ELR (cell line): ENCODE results near the gene TCAF1.
"Not testable (repeated sequence)": the region's sequence is repeated elsewhere in the genome, so short reads cannot be mapped to it uniquely, and the experiment has no call there.

Source experiments
- DNase-seq: peaks from one replicate; pipeline ENCODE4 v3.0.0-alpha.2; 2015; ENCODE audit warnings: low read depth

The TCAF1 gene

DNA sequence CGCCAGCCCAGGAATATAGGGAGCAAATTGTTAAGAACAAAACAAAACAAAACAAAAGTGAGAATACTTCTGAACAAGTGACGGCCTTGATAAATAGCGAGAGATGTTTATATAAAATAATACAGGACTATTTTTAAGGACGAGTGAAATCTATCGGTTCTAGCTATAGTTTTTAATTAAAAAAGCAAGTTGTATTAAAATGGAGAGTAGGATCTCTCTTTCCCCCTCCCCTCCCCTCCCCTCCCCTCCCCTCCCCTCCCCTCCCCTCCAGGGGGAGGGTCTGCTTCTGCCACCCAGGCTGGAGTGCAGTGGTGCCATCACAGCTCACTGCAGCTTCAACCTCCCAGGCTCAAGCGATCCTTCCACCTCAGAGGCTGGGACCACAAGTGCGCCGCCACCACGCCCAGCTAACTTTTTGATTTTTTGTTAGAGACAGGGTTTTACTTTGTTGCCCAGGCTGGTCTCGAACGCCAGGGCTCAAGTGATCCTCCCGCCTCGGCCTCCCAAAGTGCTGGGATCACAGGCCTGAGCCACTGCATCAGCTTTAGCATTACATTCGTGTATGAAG is 440 bp upstream of the TCAF1 start:
- DNase-seq = no peak

DNA sequence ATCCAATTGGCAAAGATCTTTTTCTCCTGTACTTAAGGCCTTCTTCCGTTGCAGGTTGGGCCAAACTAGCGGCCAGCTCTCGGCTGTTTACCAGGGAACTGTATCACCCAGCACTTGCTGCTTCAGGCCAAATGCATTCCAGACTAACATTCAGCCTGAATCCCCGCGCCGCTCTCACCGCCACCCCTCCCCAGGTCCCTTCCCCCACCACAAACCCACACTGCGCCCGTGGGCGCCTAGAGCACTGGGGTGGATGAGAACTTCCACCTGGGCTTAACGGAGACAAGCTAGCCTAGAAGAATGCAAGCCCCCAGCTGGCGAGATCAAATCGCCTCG is 676 bp downstream of the TCAF1 start:
- DNase-seq = peak; percentile 59

DNA sequence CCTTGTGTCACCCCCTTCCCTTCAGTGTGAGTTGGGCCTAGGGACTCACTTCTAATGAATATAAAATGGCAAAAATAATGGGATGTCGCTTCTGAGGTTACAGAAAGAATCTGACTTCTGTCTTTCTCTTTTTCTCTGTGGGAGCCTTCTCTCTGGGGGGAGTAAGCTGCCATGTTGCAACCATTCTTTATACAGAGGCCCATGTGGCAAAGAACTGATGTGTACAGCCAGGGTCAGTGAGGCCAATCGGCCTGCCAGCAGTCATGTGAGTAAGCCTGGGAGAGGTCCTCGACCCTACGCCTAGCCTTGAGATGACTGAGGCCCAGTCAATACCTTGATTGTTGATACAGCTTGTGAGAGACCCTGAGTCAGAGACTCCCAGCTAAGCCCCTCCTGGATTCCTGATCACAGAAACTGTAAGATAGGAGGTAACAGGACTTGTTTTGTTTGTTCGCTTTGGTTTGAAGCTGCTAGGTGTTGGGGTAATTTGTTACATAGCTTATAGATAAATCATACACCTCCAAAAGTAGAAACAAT is 1.7 kb downstream of the TCAF1 start:
- DNase-seq = peak; percentile 45

DNA sequence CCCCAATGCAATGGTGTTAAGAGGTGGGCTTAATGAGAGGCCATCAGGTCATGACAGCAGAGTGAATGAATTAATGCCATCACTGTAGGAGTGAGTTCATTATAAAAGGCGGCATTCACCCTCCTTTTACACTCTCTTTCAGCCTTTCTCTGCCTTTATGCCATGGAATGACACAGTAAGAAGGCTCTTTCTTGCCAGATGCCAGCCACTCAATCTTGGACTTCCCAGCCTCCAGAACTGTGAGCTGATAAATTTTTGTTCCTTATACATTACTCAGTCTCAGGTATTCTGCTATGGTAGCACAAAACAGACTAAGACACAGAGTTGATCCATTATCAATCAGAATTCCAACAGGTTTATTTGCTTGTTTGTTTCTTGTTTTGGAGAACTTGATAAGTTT is 3.2 kb downstream of the TCAF1 start:
- no peak for DNase-seq

DNA sequence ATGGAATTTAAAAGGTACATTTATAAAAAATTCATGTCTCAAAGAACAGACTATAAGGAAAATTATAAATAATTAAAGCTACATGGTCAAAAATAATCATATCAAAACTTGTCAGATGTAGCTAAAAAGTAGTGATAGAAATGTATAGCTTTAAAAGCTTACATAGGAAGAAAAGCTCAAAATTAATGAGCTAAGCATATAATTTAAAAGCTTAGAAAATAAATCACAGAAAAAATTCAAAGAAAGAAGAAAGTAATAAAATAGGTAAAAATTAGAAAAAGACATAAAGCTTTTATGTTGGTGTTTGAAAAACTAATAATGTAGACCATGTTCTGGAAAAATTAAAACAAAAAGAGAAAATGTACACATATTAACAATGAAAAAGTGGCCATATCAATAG is 5.3 kb downstream of the TCAF1 start:
- DNase-seq = no peak

DNA sequence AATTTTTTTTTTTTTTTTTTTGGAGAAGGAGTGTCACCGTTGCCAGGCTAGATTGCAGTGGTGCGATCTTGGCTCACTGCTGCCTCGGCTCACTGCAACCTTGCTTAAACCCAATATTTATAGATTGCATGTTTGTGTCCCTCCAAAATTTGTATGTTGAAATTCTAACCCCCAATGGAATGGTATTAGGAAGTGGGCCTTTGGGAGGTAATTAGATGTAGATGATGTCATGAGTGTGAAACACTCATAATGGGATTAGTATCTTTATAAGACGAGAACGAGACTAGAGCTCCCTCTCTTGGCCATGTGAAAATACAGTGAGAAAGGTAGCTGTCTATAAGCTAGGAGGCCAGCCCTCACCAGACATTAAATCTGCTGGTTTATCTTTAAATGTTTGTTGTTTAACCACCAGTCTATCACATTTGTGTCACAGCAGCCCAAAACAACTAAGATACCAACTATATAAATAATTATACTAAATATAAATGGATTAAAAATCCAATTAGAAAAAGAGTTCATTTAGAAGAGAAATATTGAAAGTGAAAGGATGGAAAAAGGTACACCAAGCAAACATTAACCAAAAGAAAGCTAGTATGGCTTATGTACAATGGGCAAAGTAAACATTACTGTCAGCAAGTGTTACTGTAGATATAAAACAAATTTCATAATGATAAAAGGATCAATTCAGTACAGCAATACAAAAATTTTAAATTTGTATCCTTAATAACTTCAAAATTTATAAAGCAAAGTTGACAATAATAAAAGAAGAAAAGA is 9.3 kb downstream of the TCAF1 start:
- peak; percentile 73 for DNase-seq

DNA sequence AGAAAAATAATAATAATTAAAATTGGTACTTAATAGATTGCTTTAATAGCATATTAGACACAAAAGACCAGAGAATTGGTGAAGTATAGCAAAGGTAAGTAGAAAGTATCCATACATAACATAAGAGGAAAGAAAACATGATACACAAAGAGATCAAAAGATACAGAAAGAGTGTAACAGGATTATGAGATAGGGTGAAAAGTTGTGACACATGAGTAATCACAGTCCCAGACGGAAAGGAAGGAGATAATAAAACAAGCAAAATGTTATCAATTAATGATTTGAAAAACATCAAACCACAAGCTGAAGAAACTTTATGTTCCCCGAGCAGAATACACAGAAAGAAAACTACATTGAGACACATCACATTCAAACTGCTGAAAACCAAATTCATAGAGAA is 10.5 kb downstream of the TCAF1 start:
- DNase-seq = no peak

DNA sequence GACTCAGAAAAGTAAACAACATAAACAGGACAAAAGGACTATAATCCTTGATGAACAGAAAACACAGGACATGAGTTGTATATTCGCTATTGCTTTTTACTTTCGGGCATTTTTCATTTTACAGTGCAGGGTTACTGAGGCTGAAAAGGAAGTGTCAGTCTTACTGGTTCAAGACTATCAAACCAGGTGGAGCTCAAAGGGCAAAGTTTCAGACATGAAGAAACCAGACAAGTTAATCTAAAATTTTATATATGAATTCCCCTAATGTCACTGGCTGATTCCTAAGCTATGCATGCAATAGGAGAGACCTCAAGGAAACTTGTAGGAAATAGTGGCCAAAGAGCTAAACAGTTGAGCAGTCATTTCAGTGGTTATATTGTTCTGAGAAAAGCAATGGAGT is 11.4 kb downstream of the TCAF1 start:
- no peak for DNase-seq

DNA sequence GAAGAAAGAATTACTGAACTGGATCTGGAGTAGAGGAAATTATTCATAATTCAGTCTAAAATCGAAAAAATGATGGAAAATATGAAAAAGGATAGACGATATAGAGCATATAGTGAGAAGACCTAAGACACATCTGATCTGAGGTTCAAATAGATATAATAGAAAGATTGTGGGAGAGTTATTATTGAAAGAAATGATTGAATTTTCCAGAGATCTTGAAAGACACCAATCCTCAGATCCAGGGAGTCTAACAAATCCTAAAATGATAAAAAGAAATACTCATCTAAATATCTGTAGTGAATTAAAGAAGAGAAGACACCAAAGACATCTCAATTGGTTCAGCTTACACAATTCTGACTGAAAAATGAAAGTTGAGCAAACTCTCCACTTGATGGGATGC is 12.9 kb downstream of the TCAF1 start:
- DNase-seq = no peak

DNA sequence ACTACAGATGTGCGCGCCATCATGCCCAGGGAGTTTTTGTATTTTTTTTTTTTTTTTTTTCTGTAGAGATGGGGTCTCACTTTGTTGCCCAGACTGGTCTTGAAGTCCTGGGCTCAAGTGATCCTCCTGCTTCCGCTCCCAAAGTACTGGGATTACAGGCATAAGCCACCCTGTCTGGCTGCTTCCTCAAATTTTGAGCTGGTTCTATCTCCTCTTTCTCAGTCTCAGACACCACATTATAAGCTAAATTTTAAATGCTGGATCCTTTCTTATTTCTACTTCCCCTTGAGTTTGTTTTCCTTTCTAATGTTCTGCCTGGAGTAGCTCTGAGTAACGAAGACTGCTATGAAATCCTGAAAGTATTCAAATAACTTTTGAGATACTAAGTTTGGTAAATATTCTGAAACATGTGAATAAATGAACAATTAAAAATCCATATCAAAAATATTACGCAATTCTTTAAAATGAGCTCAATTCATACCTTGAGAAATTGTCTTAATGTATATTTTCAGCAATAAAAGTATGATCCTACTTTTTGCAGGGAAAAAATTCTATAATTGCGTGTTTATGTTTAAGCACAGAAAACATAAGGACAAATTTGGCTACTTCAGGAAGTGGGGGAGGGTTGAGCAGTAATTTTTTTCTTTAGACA is 15.0 kb downstream of the TCAF1 start:
- DNase-seq = no peak

DNA sequence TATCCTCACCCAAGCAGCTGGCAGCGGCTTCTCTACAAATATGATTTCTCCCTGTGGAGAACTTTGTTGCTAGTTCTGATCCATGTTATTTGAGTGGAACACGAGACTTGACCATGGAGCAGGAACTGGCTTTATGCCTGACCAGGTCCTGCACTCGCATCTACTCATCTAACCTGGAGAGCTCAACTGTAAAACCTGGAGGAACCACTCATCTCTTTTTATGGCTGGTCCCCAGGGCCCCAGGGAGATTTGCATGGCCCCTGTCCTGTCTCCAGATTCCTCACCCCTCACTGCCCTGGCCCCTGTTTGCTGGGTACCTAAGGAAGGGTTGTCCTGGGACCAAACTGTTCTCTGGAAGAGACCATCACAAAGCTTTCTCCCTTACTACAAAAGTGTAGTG is 16.0 kb downstream of the TCAF1 start:
- no peak for DNase-seq

DNA sequence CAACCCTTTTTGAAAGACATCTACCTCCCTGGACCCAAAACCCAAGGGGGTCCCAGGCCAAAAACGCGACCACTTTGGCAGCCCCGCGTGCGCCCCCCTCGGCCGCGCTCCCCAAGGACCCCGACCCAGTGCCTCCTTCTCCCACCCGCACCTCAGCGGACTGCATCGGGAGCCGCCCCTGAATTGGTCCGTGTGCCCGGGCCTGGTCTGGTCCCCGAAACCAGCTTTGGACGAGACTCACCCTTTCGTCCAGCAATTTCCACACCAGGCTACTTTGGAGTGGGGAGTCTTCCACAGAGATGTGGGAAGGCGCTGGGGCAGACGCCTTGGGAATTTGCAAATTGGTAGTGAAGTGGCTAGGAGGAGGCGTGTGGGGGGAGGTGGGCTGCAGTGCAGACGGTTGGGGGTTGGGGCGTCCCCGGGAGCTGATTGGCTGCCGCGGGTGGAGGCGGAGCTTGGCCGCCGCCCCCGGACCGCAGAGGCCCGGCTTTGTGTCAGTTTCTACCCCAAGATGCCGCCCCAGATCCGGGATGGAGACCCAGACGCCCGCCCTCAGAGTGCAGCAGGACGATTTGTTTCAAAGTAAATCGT is 16.9 kb downstream of the TCAF1 start:
- peak; percentile 77 for DNase-seq

DNA sequence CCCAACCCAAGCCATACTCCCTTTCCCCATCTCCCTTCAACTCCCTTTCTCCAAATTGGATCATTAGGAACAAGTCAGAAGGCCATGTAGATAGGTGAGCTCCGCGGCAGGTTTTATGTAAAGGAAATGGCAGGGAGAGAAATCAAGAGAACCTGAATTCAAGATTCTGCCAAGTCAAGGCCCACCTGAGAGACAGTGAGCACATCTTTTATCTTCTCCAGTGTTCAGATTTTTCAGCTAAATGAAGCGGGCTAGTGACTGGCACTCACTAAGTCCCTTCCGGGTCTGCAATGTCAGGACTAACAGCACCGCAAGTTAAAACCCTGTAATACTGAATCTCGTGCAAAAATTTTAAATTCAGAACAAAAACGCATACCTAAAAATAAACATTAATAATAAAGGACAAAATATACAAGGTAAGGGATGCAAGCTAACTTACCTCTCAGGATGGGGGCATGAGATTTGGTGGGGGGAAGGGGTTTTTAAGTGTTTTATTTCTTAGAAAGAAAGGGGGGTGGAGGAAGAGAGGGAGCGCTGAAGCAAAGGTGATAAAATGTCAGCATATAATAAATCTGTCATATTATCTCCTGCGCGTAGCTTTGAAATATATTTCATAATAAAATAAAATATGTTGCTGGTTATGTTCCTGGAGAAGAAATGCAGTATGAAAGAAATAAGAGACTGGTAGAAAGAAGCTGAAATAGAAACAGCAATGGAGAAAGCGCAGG is 17.6 kb downstream of the TCAF1 start:
- no peak for DNase-seq

DNA sequence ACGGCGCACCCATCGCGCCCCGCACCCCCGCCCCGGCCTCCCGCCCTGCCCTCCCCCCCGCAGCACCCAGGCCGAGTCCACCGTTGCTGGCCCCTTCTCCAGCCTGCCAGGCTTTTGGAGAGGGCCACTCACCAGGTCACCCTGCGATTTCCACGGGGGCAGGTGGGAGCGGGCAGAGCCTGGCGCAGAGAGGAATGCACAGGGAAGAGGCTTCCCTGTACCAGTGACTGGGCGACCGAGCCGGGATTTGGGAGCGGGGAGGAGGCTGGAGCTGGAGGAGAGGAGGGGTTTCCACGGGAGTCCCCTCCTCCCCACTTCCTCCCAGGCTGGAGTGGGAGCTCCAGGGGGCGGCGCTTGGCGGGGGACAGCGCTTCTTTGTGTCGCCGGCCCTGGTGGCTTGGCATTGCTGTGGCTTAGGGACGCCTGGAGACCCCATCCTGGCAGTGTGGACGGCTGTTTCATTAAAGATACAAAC is 19.3 kb downstream of the TCAF1 start:
- peak; percentile 65 for DNase-seq

DNA sequence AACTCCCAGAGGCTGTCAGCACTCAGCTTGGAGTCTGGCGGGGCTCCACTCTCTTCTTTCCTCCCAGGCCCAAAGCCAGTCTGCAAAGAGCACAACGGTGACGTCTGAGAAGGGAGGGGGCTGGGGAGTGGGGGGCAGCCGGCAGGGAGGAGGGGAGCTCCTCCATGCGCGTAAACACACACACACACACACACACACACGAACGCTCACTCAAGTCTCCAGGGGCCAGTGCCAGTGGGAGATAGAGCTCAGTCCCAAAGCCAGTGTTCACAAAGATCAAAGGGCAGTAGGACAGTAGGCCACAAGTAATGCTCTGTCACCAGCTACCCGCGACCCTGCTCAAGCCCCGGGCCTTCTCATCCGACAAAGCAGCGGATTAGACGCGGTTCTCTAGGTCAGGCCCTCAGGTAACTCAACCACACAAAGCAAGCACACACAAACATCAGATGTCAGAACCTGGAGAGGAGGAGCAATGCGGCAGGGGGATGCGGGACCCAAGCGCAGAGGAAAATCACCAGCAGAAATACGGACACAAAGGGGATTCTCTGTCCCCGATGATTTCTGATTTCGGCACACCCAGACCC is 19.9 kb downstream of the TCAF1 start:
- DNase-seq = no peak

DNA sequence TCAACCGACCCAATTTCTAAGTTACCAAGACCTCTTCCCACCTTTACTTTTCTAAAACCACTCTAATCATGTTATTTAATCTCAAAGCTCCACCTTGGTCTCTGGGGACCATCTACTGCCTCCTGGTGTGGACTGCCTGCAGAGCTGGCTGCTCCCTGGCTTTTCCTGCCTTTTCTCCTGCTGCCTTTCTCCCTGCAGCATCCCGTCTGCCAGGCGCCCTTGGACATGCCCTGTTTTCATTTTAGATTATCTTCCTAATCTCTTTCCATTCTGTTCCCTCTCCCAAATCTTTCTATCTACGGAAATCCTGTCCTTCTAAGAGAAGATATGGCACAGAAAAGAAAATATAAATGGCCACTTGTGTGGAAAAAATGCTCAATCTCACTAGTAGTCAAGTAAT is 23.1 kb downstream of the TCAF1 start:
- DNase-seq = no peak

DNA sequence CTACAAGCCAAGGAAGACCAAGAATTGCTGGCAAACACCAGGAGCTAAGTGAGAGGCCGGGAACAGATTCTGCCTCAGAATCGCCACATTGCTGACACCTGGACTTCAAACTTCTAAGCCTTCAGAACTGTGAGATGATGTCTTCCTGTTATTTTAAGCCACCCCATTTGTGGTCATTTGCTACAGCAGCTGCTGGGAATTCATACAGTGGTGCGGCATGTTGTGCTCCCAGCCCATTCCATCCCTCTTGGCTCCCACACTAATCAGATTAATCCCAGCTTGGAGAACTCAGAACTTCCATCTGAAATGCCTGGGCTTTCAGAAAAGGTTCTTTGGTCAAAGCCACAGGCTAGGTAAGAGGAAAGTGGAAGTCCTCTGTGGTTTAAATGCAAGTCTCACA is 24.9 kb downstream of the TCAF1 start:
- no peak for DNase-seq

DNA sequence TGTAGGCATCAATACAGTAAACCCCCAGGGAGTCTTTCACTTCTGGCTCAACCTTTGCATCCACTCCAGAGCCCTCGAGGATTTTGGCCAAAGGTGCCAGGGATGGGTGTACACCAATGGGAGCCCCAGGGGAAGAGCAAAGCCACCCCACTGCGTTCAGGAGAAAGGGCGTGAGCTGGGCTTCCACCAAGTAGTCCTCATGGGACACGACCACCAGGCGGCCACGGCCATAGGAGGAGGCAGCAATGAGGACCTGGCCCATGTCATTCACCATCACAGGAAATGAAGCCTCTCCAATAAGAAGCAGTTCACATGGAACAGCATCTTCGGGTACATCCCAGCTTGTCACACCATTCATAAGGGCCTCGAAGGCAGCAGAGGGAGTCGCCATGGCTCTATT is 25.8 kb downstream of the TCAF1 start:
- no peak for DNase-seq

DNA sequence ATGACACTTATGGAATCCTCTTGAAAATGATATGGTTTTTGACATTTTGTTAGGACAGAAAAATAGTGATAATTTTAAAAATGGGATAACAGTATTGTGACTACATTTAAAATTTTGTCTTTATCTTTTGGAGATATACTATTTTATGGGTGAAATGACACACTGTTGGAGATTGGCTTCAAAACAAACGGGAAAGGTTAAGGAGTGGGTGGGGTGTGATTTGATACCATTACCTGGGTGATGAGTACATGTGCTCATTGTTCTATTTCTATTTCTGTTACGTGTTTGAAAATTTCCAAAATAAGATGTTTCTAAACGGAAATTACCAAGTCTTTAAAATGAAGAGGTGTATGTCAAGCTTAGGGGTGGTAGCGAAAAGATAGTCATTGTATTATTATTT is 28.7 kb downstream of the TCAF1 start:
- DNase-seq = not testable (repeated sequence)

DNA sequence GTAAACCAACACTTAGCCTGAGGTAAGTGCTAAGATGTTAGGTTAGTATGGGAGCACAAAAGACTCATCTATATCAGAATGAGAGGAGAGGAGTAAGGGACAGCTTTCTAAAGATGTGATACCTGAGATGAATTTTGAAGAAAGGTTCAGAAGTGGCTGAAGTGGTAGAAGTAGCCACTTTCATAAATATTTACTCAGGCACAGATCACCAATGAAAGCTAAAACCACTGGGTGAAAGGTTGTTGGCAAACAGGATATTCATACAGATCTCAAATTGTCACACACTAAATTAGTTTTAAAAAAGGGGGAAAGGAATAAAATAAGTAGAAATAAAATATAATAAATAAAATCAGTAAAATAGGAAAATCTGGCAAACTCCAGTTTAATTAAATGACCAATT is 30.4 kb downstream of the TCAF1 start:
- DNase-seq = not testable (repeated sequence)

DNA sequence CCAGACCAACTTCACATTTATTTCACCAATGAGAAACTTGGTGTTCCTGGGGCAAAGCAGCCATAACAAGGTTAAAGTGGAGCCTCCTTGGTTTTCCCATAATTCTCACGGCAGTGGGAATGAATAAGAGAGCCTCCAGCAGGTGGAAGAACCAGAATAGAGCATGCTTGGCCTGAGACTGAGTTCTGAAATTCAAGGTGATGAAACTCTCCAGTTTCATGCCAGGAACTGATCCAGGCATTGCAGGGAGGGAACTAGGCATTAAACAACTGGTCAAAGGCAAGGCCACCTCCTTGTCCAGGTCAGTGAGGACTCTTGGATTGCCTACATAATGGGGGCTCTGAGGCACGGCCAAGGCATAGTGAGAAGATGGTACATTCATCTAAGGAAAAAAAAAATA is 44.0 kb downstream of the TCAF1 start:
- not testable (repeated sequence) for DNase-seq

DNA sequence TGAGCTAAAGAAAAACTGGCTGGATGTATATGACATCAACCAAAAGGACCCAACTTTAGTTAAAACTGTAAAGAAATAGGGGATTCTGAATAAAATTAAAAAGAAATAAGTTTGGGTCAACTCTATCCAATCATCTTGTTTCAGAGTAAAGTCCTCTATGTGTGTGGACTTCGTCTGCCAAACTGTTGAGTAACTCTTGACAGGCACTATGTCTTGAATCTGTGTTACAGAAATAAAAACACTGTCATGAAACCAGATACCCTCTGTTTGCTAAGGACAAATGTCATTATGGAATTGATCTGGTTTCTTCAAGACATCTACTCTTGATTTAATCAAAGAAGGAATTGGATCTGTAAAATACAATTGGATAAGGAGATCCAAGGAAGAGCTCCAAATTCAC is 46.5 kb downstream of the TCAF1 start:
- DNase-seq = not testable (repeated sequence)
